IPS DF 6.9 (cell line): ENCODE results near the gene ODF2.

Experiments used
- DNase-seq: peaks from one replicate; pipeline ENCODE4 v3.0.0-alpha.2; 2013; ENCODE audit warnings: low read depth, low spot score
- H3K27ac ChIP-seq: one replicate; pipeline ENCODE4 v1.5.1; 2013; ENCODE audit warnings: low read length, control low read depth
- H3K27me3 ChIP-seq: 2 replicates; pipeline ENCODE4 v1.6.1; 2013; ENCODE audit warnings: mild to moderate bottlenecking, low read length; ENCODE audit not compliant: control insufficient read depth, insufficient read depth
- H3K36me3 ChIP-seq: 2 replicates; pipeline ENCODE4 v1.6.1; 2013; ENCODE audit warnings: low read length; ENCODE audit not compliant: control insufficient read depth, insufficient read depth
- H3K4me1 ChIP-seq: 2 replicates; pipeline ENCODE4 v1.6.1; 2013; ENCODE audit warnings: low read length; ENCODE audit not compliant: control insufficient read depth, insufficient read depth
- H3K4me3 ChIP-seq: 2 replicates; pipeline ENCODE4 v1.5.1; 2013; ENCODE audit warnings: mild to moderate bottlenecking, low read length
- H3K9me3 ChIP-seq: 2 replicates; pipeline ENCODE4 v1.6.1; 2013; ENCODE audit warnings: low read length, inconsistent platforms; ENCODE audit not compliant: control insufficient read depth, insufficient read depth
- WGBS: extraction: QIAGEN DNeasy Blood & Tissue Kit; methylation state at CpG from one replicate; pipeline ENCODE4 v1.1.7; 2013; ENCODE audit warnings: mixed read lengths, missing lambda C conversion rate; ENCODE audit not compliant: insufficient read length, insufficient coverage; 5-methylcytosine and 5-hydroxymethylcytosine counted together

ODF2 gene

GRCh38 chr9:128526720-128527119 lies 70.9 kb downstream of the ODF2 start:
- no CpG with 5 or more reads among the region's 2 CpGs for WGBS
- H3K36me3 ChIP-seq, result peaks cover 4% of the 10 kb centered on the region
- H3K27ac ChIP-seq, result no peak overlapping the region

GRCh38 chr9:128528445-128529160 lies 72.8 kb downstream of the ODF2 start:
- Histone ChIP-seq H3K27me3 (no peaks in the 10 kb centered on the region), H3K4me3 (no peak overlapping the region), H3K27ac (no peak overlapping the region), H3K9me3 (no peaks in the 10 kb centered on the region), H3K4me1 (no peaks in the 10 kb centered on the region), H3K36me3 (peaks cover 6% of the 10 kb centered on the region)
- WGBS, result no CpG with 5 or more reads among the region's 15 CpGs
- no peak for DNase-seq

More at GRCh38 chr9:128526720-128527119, 70.9 kb downstream of the ODF2 start:
- no peak for DNase-seq
- no peaks in the 10 kb centered on the region for H3K4me1 ChIP-seq
- H3K4me3 ChIP-seq, result no peak overlapping the region
- H3K9me3 ChIP-seq, result no peaks in the 10 kb centered on the region
- H3K27me3 ChIP-seq, result no peaks in the 10 kb centered on the region

- no peaks in the 10 kb centered on the region for H3K9me3 ChIP-seq
- H3K36me3 ChIP-seq, result peaks cover 7% of the 10 kb centered on the region
- no peak overlapping the region for H3K27ac ChIP-seq
- no CpG with 5 or more reads among the region's 4 CpGs for WGBS
- no peaks in the 10 kb centered on the region for H3K4me1 ChIP-seq
- no peak for DNase-seq
- no peak overlapping the region for H3K4me3 ChIP-seq
- H3K27me3 ChIP-seq, result no peaks in the 10 kb centered on the region
Measured at GRCh38 chr9:128529191-128529590, 73.4 kb downstream of the ODF2 start.

GRCh38 chr9:128532581-128532980 lies 76.8 kb downstream of the ODF2 start:
- H3K36me3 ChIP-seq, result 0 out of 2 replicates have a peak, but pooled peaks cover 2% of the 10 kb centered on the region
- H3K27me3 ChIP-seq, result no peaks in the 10 kb centered on the region
- no CpG with 5 or more reads among the region's 4 CpGs for WGBS
- H3K4me1 ChIP-seq, result no peaks in the 10 kb centered on the region
- no peak overlapping the region for H3K27ac ChIP-seq
- no peaks in the 10 kb centered on the region for H3K9me3 ChIP-seq
- H3K4me3 ChIP-seq, result no peak overlapping the region
- DNase-seq, result no peak

- Histone ChIP-seq H3K27ac (no peak overlapping the region), H3K4me1 (no peaks in the 10 kb centered on the region), H3K36me3 (0 out of 2 replicates have a peak, but pooled peaks cover 4% of the 10 kb centered on the region), H3K27me3 (no peaks in the 10 kb centered on the region), H3K4me3 (no peak overlapping the region), H3K9me3 (no peaks in the 10 kb centered on the region)
- no CpG with 5 or more reads among the region's 3 CpGs for WGBS
- DNase-seq, result no peak
Measured at GRCh38 chr9:128540634-128541360, 85.0 kb downstream of the ODF2 start.

GRCh38 chr9:128546504-128546903 lies 90.7 kb downstream of the ODF2 start:
- no peak for DNase-seq

GRCh38 chr9:128548876-128549275 lies 93.1 kb downstream of the ODF2 start:
- no CpG with 5 or more reads among the region's 7 CpGs for WGBS
- Histone ChIP-seq H3K27ac (no peak overlapping the region), H3K4me3 (no peak overlapping the region), H3K36me3 (no peaks in the 10 kb centered on the region), H3K4me1 (peaks cover 1% of the 10 kb centered on the region; the same call in 1 of the 2 replicates), H3K27me3 (no peaks in the 10 kb centered on the region), H3K9me3 (no peaks in the 10 kb centered on the region)
- DNase-seq, result no peak

More at GRCh38 chr9:128546504-128546903, 90.7 kb downstream of the ODF2 start:
- Histone ChIP-seq H3K4me3 (no peak overlapping the region), H3K4me1 (no peaks in the 10 kb centered on the region), H3K27ac (no peak overlapping the region), H3K9me3 (no peaks in the 10 kb centered on the region), H3K27me3 (no peaks in the 10 kb centered on the region), H3K36me3 (no peaks in the 10 kb centered on the region)
- WGBS, result no CpG with 5 or more reads among the region's 3 CpGs

GRCh38 chr9:128550226-128550625 lies 94.4 kb downstream of the ODF2 start:
- Histone ChIP-seq H3K27ac (no peak overlapping the region), H3K4me3 (no peak overlapping the region), H3K4me1 (peaks cover 9% of the 10 kb centered on the region), H3K27me3 (no peaks in the 10 kb centered on the region), H3K9me3 (no peaks in the 10 kb centered on the region), H3K36me3 (no peaks in the 10 kb centered on the region)
- WGBS, result no CpG with 5 or more reads among the region's 2 CpGs
- DNase-seq, result no peak
